ENCODE results near the gene LRMDA. TPM values are rescaled to one million over a fixed set of nuclear protein-coding genes. Genes with fewer than 3 reads are reported as not detected.

The LRMDA gene
- total RNA-seq, 2 experiments from 2014 or later: not detected

- Histone ChIP-seq H3K4me3 (ENCODE audit: low read length) (no peak overlapping the region), H3K27ac (ENCODE audit: low read depth in 1 of 2, low read length in 2 of 2) (no peak overlapping the region), H3K27me3 (ENCODE audit: control insufficient read depth in 1 of 2, insufficient read depth in 2 of 2, low read length in 2 of 2) (no peaks in the 10 kb centered on the region), H3K36me3 (ENCODE audit: insufficient read depth, low read length) (no peaks in the 10 kb centered on the region), H3K4me1 (ENCODE audit: insufficient read depth, low read length) (no peaks in the 10 kb centered on the region), H3K9me3 (ENCODE audit: control insufficient read depth in 1 of 2, insufficient read depth in 1 of 2, low read length in 2 of 2) (no peaks in the 10 kb centered on the region)
- ATAC-seq (ENCODE audit: poor library complexity) (no peak), DNase-seq (no peak)
- Mint-ChIP-seq H3K36me3 (ENCODE audit: low read depth) (no peaks in the 10 kb centered on the region), H3K27ac (no peak overlapping the region), H3K4me1 (ENCODE audit: low read depth) (peaks cover 6% of the 10 kb centered on the region), H3K9me3 (no peaks in the 10 kb centered on the region), H3K27me3 (no peaks in the 10 kb centered on the region), H3K4me3 (no peak overlapping the region)
- CTCF ChIA-PET: no interaction called here
- intact Hi-C loops (cut with DNase I, micrococcal nuclease): no loop called here
- POLR2A ChIA-PET: interaction anchor here (1.1 kb wide), 1 partner anchor 13 kb away, joined by 3 read pairs; no protein-coding TSS in a partner anchor
- no peak for TF ChIP-seq CTCF (IDR thresholded peaks at IDR 0.05)
Measured at GRCh38 chr10:76298329-76298728, 866.9 kb downstream of the LRMDA start.

GRCh38 chr10:76299501-76299900 lies 868.1 kb downstream of the LRMDA start:
- Mint-ChIP-seq H3K9me3 (no peaks in the 10 kb centered on the region), H3K4me1 (ENCODE audit: low read depth) (peaks cover 6% of the 10 kb centered on the region), H3K36me3 (ENCODE audit: low read depth) (no peaks in the 10 kb centered on the region), H3K27me3 (peaks cover 6% of the 10 kb centered on the region), H3K27ac (no peak overlapping the region), H3K4me3 (no peak overlapping the region)
- ChIA-PET POLR2A (no interaction called here), CTCF (no interaction called here)
- H3K4me1 ChIP-seq (ENCODE audit: insufficient read depth, low read length): no peaks in the 10 kb centered on the region
- intact Hi-C loops (cut with DNase I, micrococcal nuclease): no loop called here
- no peak overlapping the region for H3K4me3 ChIP-seq (ENCODE audit: low read length)
- ATAC-seq (ENCODE audit: poor library complexity) (no peak), DNase-seq (no peak)
- TF ChIP-seq CTCF (IDR thresholded peaks at IDR 0.05): no peak
- no peaks in the 10 kb centered on the region for H3K9me3 ChIP-seq (ENCODE audit: control insufficient read depth in 1 of 2, insufficient read depth in 1 of 2, low read length in 2 of 2)
- no peak overlapping the region for H3K27ac ChIP-seq (ENCODE audit: low read depth in 1 of 2, low read length in 2 of 2)
- no peaks in the 10 kb centered on the region for H3K27me3 ChIP-seq (ENCODE audit: control insufficient read depth in 1 of 2, insufficient read depth in 2 of 2, low read length in 2 of 2)
- no peaks in the 10 kb centered on the region for H3K36me3 ChIP-seq (ENCODE audit: insufficient read depth, low read length)

GRCh38 chr10:76301211-76301610 lies 869.8 kb downstream of the LRMDA start:
- H3K36me3 Mint-ChIP-seq (ENCODE audit: low read depth): no peaks in the 10 kb centered on the region
- no peaks in the 10 kb centered on the region for H3K4me1 ChIP-seq (ENCODE audit: insufficient read depth, low read length)
- no peak overlapping the region for H3K27ac Mint-ChIP-seq
- ATAC-seq (ENCODE audit: poor library complexity): no peak
- no peak overlapping the region for H3K4me3 Mint-ChIP-seq
- H3K36me3 ChIP-seq (ENCODE audit: insufficient read depth, low read length): no peaks in the 10 kb centered on the region
- no peak overlapping the region for H3K27ac ChIP-seq (ENCODE audit: low read depth in 1 of 2, low read length in 2 of 2)
- no peak for DNase-seq
- H3K27me3 Mint-ChIP-seq: peaks cover 13% of the 10 kb centered on the region
- H3K9me3 ChIP-seq (ENCODE audit: control insufficient read depth in 1 of 2, insufficient read depth in 1 of 2, low read length in 2 of 2): no peaks in the 10 kb centered on the region
- ChIA-PET CTCF (no interaction called here), POLR2A (no interaction called here)
- intact Hi-C loops (cut with DNase I, micrococcal nuclease): loop anchor here in 1 of 2 experiments (5.0 kb wide), 1 partner anchor 264 kb away; no protein-coding TSS in a partner anchor
- TF ChIP-seq CTCF (IDR thresholded peaks at IDR 0.05): no peak
- H3K4me1 Mint-ChIP-seq (ENCODE audit: low read depth): peaks cover 6% of the 10 kb centered on the region
- H3K27me3 ChIP-seq (ENCODE audit: control insufficient read depth in 1 of 2, insufficient read depth in 2 of 2, low read length in 2 of 2): no peaks in the 10 kb centered on the region
- H3K9me3 Mint-ChIP-seq: no peaks in the 10 kb centered on the region
- H3K4me3 ChIP-seq (ENCODE audit: low read length): no peak overlapping the region
